Osteoblast (primary cell): ENCODE results near the gene MTURN. TPM values are rescaled to one million over a fixed set of nuclear protein-coding genes. Genes with fewer than 3 reads are reported as not detected.

Experiments used
- DNase-seq: peaks from one replicate; pipeline ENCODE4 v3.0.0; 2011; ENCODE audit warnings: low spot score, mixed read lengths; ENCODE audit not compliant: insufficient read length; ENCODE audit errors: missing footprints
- H2AFZ ChIP-seq: 2 replicates; pipeline ENCODE4 v1.6.0; 2011; ENCODE audit warnings: mild to moderate bottlenecking, low read length
- H3K27ac ChIP-seq: 2 replicates; pipeline ENCODE4 v1.5.1; 2011; ENCODE audit warnings: mild to moderate bottlenecking, low read depth, low read length, moderate library complexity
- H3K27me3 ChIP-seq: 2 replicates; pipeline ENCODE4 v1.6.0; 2012; ENCODE audit warnings: mild to moderate bottlenecking, control low read depth, inconsistent platforms, low read length, moderate library complexity; ENCODE audit not compliant: insufficient read depth
- H3K36me3 ChIP-seq: 2 replicates; pipeline ENCODE4 v1.5.1; 2011; ENCODE audit warnings: mild to moderate bottlenecking, low read length, control low read depth, moderate library complexity; ENCODE audit not compliant: insufficient read depth
- H3K4me1 ChIP-seq: 2 replicates; pipeline ENCODE4 v1.5.1; 2011; ENCODE audit warnings: mild to moderate bottlenecking, low read length, control low read depth, moderate library complexity; ENCODE audit not compliant: insufficient read depth
- H3K4me2 ChIP-seq: 2 replicates; pipeline ENCODE4 v1.6.0; 2011; ENCODE audit warnings: mild to moderate bottlenecking, low read length; ENCODE audit not compliant: insufficient read depth
- H3K4me3 ChIP-seq: fragments of 200-600 bp; sonication (generic); 3 replicates; pipeline ENCODE4 v1.5.1; 2012; ENCODE audit warnings: mild to moderate bottlenecking, low read length, inconsistent platforms; ENCODE audit not compliant: insufficient read depth
- H3K79me2 ChIP-seq: 2 replicates; pipeline ENCODE4 v1.6.0; 2012; ENCODE audit warnings: mild to moderate bottlenecking, low read length, control low read depth, inconsistent platforms; ENCODE audit not compliant: insufficient read depth
- H3K9me3 ChIP-seq: 2 replicates; pipeline ENCODE4 v1.5.1; 2011; ENCODE audit warnings: low read depth, low read length, control low read depth
- H4K20me1 ChIP-seq: 2 replicates; pipeline ENCODE4 v1.6.0; 2012; ENCODE audit warnings: mild to moderate bottlenecking, low read length, control low read depth; ENCODE audit not compliant: insufficient read depth
- total RNA-seq: library from RNA; depleted of rRNA; stranded (reverse); fragments of >200 nt; gene quantifications from 2 replicates; pipeline ENCODE4 v1.2.3, GENCODE V29; 2012
- TF ChIP-seq, protein P1 (sequence below): IDR thresholded peaks from 2 replicates; pipeline ENCODE4 v1.5.1; 2011; ENCODE audit warnings: mild to moderate bottlenecking, low read depth, low read length, moderate library complexity; ENCODE audit errors: extremely low read depth

Gene MTURN
- total RNA-seq, 1 donor = 31.1 TPM

DNA sequence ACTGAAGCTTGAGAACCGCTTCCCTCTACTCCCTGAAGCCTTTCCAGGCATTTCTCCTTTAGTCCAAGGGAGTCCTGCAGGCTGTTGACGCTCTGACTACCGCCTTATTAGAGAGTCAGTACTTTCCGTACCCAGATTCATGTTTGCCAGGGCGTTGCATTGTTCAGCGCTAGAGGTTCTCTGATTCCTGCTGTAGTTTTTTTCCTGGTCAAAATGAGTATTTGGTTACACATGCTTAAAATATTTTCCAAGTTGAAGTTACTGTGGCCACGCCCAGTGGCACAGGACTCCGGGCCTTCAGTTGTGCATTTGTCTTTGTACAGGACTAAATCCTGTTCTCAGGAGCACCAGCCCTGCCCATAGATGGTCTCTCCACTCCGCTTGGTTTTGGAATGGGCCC, 7.9 kb downstream of the MTURN start:
- peaks cover 3% of the 10 kb centered on the region for H4K20me1 ChIP-seq
- no peak overlapping the region for H3K4me3 ChIP-seq
- DNase-seq = peak; percentile 85
- TF ChIP-seq, protein P1, sequence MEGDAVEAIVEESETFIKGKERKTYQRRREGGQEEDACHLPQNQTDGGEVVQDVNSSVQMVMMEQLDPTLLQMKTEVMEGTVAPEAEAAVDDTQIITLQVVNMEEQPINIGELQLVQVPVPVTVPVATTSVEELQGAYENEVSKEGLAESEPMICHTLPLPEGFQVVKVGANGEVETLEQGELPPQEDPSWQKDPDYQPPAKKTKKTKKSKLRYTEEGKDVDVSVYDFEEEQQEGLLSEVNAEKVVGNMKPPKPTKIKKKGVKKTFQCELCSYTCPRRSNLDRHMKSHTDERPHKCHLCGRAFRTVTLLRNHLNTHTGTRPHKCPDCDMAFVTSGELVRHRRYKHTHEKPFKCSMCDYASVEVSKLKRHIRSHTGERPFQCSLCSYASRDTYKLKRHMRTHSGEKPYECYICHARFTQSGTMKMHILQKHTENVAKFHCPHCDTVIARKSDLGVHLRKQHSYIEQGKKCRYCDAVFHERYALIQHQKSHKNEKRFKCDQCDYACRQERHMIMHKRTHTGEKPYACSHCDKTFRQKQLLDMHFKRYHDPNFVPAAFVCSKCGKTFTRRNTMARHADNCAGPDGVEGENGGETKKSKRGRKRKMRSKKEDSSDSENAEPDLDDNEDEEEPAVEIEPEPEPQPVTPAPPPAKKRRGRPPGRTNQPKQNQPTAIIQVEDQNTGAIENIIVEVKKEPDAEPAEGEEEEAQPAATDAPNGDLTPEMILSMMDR = no peak
- no peaks in the 10 kb centered on the region for H3K27me3 ChIP-seq
- peak overlapping the region; percentile 52 for H3K4me2 ChIP-seq
- peaks cover 30% of the 10 kb centered on the region for H3K79me2 ChIP-seq
- peaks cover 13% of the 10 kb centered on the region for H3K4me1 ChIP-seq
- peak overlapping the region; percentile 71 for H2AFZ ChIP-seq
- no peaks in the 10 kb centered on the region for H3K9me3 ChIP-seq
- no peaks in the 10 kb centered on the region for H3K36me3 ChIP-seq
- H3K27ac ChIP-seq = peak overlapping the region; percentile 1

DNA sequence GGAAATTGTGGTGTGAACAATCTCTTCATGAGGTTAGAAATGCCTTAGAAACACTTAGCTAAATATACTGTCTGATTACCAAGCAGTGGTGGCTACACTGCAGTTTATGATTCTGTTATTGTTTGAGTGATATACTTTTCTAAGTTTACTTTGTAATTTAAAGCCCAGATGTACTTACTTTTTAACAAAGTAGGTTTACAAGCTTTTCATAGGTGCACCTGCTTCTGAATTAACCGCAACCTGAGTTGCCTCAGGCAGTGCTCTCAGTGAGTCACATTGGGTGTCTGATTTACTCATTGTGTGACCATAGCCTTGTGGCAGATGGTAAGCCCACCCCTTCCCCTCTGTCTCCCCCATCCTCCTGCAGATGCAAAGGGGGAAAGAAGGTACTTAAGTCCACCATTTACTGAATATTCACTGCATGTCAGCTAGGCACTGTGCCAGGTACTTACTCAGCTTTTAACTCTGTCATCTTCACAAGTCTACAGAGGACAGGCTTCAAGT, 9.0 kb downstream of the MTURN start:
- peak; percentile 39 for DNase-seq
- peaks cover 13% of the 10 kb centered on the region for H3K4me1 ChIP-seq
- peaks cover 3% of the 10 kb centered on the region for H4K20me1 ChIP-seq
- peaks cover 30% of the 10 kb centered on the region for H3K79me2 ChIP-seq
- no peak overlapping the region for H3K4me2 ChIP-seq
- H2AFZ ChIP-seq = no peak overlapping the region
- H3K27ac ChIP-seq = no peak overlapping the region
- H3K9me3 ChIP-seq = no peaks in the 10 kb centered on the region
- H3K36me3 ChIP-seq = no peaks in the 10 kb centered on the region
- no peaks in the 10 kb centered on the region for H3K27me3 ChIP-seq
- H3K4me3 ChIP-seq = no peak overlapping the region
- TF ChIP-seq, protein P1 = no peak

DNA sequence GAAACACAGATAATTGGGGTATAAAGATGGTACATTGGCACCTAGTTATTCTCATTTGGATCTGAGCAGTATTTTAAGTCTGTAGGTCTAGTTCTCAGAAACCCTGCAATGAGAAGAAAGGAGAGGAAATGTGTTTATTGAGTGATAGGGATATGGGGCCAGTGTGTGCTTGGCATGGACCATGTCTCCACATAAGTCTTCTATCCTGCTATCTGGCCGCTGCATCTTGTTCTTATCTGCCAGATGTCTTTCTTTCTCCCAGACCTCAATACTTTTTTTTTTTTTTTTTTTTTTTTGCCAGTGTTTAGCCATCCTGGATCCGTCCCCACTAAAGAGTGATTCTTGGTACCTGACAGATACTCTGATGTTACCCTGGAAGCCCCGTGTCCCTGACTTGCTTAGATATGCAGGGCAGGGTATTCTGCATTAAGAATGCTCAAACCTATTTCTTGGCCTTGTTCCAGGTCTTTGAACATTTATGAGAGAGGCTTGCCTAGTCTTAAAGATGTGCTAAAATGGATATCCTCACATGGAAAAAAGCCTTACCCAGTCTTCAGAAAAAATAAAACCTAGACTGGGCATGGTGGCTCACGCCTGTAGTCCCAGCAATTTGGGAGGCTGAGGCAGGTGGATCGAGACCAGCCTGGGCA, 10.0 kb downstream of the MTURN start:
- Histone ChIP-seq H3K79me2 (peaks cover 26% of the 10 kb centered on the region), H3K27me3 (no peaks in the 10 kb centered on the region), H2AFZ (no peak overlapping the region), H3K4me3 (no peak overlapping the region), H3K4me1 (peaks cover 13% of the 10 kb centered on the region), H3K4me2 (no peak overlapping the region), H4K20me1 (peaks cover 5% of the 10 kb centered on the region), H3K27ac (no peak overlapping the region), H3K36me3 (no peaks in the 10 kb centered on the region), H3K9me3 (no peaks in the 10 kb centered on the region)
- DNase-seq = no peak
- TF ChIP-seq, protein P1 = no peak

DNA sequence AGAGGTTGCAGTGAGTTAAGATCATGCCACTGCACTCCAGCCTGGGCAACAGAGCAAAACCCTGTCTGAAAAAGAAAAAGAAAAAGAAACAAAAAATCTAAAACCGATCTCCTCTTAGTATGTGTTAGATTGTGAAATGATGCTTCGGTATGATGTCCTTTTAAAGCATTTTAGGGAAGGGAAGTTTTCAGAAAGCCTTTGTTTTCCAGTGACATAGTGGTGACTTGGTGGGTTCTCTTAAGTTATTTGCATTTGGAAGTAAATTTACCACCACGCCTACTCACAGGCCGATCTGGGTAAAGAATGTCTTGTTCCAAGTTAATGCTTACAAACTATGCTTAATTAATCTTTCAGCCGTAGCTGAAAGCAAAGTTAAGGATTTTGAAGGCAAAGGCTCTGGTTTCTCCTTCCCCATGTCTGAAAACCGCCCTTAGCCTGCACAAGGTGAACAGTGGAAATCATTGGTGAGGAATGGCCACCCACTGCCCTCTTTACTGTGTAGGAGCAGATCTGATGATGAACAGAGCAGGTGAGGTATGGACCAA, 10.7 kb downstream of the MTURN start:
- Histone ChIP-seq H3K4me3 (no peak overlapping the region), H3K27me3 (no peaks in the 10 kb centered on the region), H3K4me1 (peaks cover 13% of the 10 kb centered on the region), H3K27ac (no peak overlapping the region), H3K79me2 (peaks cover 22% of the 10 kb centered on the region), H2AFZ (no peak overlapping the region), H3K9me3 (no peaks in the 10 kb centered on the region), H3K36me3 (no peaks in the 10 kb centered on the region), H3K4me2 (no peak overlapping the region), H4K20me1 (peaks cover 5% of the 10 kb centered on the region)
- DNase-seq = no peak
- TF ChIP-seq, protein P1 = no peak
